ENCODE data around the gene DLG2.

Gene DLG2

DNA sequence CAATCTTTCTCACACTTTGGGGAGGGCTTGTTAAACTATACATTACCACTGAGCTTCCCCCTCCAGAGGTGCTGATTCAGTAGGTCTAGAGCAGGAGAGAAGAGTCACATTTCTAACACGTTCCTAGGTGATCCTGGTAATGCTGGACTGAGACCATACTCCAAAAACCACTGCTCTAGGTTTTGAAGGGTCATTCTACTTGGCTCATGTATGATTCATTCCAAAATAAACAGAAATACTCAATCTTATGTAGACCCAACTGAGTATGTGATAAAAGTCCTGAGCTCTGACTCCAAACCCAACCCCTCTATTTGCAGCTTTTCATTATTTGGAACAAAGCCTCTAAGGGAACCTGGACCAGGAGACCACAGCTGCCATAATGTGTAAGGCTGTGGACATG is 1558.1 kb downstream of the DLG2 start:
- Histone ChIP-seq H3K4me3 (no peak overlapping the region), H3K27ac (no peak overlapping the region)

DNA sequence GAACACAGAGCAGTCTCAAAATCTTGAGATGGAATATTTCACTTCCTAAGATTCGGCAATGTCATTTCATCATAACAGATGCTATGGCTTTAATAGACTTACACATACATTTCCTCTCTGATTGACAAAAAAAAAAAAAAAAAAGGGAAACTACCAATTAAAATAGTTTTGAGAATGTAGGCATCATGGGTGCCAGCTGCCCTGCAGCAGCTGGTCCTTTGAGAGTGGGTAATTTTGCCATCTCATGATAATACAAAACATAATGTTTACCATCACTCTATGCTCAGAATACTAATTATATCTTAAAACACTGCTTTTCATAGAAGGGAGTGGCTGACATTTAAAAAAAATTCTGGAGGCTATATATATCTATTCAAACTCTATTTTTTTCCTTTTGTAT is 1565.4 kb downstream of the DLG2 start:
- H3K27ac ChIP-seq = no peak overlapping the region
- H3K4me3 ChIP-seq = no peak overlapping the region

DNA sequence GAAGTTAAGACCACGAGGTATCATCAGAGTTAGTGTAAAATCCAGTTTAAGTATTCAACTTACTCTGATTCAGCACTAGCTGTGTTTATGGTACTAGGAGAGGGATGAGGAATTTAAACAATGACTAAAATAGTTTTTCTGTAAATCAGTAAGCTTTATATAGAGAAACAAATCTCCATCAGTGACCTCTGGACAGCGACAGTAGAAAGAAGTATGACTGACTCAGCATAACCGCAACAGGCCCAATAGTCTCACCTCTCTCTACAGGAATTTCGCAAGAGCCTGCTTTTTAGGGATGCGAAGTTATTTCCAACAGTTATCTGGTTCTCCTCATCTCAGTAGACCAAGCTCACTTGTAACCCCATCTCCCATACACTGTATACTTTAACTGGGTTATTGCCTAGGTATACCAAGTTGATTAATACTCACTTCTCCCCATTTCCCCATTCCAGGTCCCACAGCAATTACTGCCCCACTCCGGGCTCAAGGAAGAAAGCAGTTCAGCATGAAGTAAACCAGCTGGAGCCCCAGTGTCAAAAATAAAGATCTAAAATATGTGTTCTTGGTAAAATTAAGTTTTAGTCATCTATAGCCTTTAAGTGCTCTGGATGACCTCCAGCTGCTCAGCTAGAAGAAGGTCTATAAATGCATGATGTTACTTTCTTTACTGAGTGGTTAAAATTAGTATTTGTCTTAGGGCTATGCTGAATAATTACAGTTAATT is 1570.3 kb downstream of the DLG2 start:
- H3K4me3 ChIP-seq = no peak overlapping the region
- H3K27ac ChIP-seq = no peak overlapping the region

DNA sequence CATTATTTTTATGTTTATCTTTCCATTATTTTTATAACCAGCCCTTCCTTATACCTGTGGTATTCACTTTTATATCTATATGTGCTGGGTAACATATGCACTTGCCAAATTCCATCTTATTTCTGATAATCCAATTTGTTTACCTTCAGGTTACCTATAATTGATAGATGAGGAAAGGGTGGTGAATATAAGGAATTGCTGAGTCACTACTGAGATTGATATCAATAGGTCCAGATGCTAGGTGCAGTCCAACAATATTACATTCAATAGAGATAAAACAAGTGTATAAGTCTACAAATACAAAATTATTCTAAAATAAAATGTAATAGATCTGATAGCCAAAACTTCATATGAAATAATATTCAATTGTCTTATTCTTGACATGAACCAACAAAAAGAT is 1582.0 kb downstream of the DLG2 start:
- H3K4me3 ChIP-seq = no peak overlapping the region
- H3K27ac ChIP-seq = no peak overlapping the region

DNA sequence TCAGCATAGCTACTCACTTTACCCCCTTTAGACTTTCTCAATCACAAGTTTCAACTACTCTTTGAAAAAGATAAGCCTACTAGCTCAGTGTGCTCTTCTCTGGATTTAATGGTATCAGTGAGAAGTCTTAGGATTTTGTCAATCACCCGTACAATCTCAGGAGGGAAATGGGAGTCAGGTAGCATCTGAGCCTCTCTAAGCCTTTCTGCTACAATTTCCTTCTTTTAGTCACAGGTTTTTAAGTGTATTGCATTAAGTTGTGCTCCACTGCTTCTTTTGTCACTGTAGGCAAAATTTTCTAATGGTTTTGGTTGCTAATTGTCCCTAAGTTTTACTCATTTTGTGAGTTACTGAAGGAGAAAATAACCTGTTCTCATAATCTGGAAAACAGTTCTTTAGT is 1582.4 kb downstream of the DLG2 start:
- Histone ChIP-seq H3K27ac (no peak overlapping the region), H3K4me3 (no peak overlapping the region)

DNA sequence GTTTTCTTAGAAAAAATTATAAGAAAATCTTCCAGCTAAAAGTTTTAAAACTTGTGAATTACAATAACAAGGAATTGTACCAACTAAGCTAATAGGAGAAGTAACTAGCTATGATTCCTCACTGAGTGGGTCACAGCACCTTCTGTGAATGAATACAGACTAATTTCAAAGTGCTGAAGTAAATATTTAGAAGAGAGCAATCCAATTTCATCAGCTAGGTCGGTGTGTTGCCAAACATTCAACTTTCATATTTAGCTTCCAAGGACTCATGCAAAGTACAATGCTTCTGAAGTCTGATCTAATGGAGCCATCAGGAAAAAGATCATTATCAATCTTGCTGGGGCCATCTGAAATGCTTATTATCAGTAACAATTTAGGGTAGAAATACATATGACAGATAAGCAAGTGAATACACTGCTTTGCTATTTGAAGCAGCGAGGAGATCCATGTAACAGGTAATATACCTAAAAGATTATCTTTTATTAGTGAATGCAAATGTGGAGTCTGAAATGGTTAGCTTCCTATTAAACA is 1590.4 kb downstream of the DLG2 start:
- Histone ChIP-seq H3K27ac (no peak overlapping the region), H3K4me3 (no peak overlapping the region)

DNA sequence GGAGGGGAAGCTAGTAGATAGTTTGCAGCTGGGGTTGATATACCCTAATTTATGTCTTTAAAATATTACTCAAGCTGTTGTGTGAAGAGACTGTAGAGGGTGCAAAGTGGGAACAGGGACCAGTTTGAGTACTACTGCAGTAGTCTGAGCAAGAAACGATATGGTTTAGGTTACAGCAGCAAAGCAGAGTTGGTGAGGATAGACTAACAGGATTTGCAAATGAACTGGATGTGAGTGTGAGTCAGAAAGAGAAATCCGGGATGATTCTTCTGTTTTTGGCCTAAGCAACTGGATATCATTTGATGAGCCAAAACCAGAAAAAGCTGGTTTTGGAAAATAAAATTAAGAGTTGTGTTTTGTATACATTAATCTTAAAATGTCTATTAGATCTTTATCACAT is 1591.5 kb downstream of the DLG2 start:
- no peak overlapping the region for H3K4me3 ChIP-seq
- H3K27ac ChIP-seq = no peak overlapping the region

DNA sequence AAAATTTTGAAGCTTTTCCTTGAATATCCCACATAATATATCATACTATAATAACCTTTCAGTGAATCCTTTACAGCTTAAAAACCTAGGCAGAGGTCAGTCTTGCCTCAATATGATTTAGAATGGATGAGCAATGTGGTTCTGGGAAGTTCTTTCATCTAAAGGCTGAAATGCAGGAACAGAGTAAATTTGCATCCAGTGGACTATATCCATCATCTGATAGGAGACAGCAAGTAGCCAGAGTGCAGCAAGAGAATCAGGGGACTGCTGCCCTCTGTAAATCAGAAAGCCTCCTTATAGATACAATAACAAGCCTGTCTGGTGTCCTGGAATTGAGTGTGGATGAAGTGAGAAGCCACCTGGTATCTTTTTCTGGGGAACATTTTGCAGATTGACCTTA is 1592.7 kb downstream of the DLG2 start:
- H3K27ac ChIP-seq = no peak overlapping the region
- H3K4me3 ChIP-seq = no peak overlapping the region

DNA sequence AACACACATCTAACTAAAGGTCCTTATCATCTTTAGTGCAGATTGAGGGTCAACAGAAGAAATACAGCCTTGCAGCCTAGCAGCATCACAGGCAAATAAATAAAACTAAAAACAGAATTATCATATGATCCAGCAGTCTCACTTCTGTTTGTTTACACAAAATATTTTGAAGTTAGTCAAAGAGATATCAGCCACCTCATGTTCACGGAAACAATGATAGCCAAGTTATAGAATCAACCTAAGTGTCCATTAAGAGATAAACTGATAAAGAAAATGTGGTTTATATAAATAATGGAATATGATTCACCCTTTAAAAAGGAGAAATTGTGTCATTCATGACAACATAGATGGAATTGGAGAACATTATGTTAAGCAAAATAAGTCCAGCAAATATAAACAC is 1602.9 kb downstream of the DLG2 start:
- Histone ChIP-seq H3K27ac (no peak overlapping the region), H3K4me3 (no peak overlapping the region)

DNA sequence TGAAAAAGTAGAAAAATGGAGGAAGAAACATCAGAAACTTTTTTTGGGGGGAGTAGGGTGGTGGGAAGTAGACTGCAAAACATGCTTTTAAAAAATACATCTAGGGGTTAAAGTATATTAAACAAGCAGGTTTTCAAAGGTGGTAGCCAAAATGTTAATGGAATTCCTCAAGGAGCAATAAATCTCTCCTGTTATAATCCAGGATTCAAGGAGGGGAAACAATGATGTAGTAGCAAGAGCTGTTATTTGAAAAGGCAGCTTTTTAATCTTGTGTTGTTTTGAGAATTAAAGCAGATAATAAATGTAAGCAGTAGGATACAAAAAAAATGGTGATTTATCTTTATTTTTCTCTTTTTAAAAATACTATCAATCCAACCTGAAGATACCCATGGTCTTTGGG is 1604.4 kb downstream of the DLG2 start:
- no peak overlapping the region for H3K27ac ChIP-seq
- no peak overlapping the region for H3K4me3 ChIP-seq

DNA sequence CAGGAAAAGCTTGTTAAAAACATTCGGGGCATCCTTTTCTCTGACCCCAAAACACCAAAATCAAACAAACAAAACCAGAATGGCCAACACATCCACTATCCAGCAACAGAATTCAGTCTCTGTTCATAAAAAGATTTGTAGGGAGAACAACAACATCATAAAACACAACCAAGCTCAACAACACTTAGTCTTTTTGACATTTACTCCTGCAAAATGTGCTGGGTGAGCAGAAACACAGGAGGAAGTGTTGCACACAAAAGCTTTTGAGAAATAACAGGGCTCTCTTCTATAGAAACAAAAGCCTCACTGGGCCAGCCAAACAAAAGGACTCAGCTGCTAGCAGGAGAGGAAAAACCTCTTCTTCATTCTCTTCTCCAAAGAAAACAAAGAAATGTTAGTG is 1604.9 kb downstream of the DLG2 start:
- H3K4me3 ChIP-seq = no peak overlapping the region
- no peak overlapping the region for H3K27ac ChIP-seq

DNA sequence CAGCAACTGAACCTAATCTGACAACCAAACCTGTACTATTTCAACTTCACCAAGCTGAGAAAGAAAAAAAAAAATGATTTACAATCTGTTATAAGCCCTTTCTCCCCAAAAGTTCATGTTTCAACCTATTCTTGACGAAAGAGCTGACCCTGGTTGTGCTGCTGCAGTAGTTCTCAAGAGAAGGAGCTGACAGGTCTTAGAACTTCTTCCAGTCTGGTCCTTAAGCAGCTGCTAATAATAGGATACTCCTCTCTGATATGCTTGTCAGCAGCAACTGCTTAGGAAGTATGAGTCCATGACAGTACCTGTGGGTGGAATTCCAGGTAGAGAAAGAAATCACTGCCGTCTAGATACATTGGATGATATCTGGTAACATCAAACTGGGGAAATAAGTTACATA is 1605.9 kb downstream of the DLG2 start:
- H3K4me3 ChIP-seq = no peak overlapping the region

DNA sequence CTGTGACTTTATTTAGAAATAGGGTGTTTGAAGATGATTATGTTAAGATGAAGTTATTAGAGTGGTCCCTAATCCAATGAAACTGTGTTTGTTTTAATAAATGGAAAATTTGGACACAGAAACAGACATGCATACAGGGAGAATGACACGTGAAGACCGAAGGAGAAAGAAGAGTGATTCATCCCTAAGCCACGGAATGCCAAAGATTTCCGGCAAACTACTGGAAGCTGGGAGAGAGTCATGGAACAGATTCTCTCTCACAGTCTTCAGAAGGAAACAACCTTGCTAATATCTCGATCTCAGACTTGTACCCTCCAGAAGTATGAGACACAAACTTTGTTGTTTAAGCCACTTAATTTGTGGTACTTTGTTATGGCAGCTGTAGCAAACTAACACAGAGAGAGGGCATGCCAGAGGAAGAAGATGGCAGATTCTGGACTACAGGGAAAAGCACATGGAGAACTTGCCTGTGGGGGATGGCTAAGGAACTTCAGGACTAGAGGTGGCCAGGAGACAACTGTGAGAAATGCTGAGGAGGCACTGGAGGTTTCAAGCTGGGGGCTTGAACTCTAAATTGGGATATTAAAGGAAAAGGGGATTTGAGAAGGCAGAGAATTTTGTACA is 1607.5 kb downstream of the DLG2 start:
- Histone ChIP-seq H3K27ac (peak overlapping the region in 1 of 21 experiments; percentile 21), H3K4me3 (no peak overlapping the region)

More for the DNA sequence above, 1605.9 kb downstream of the DLG2 start:
- no peak overlapping the region for H3K27ac ChIP-seq

DNA sequence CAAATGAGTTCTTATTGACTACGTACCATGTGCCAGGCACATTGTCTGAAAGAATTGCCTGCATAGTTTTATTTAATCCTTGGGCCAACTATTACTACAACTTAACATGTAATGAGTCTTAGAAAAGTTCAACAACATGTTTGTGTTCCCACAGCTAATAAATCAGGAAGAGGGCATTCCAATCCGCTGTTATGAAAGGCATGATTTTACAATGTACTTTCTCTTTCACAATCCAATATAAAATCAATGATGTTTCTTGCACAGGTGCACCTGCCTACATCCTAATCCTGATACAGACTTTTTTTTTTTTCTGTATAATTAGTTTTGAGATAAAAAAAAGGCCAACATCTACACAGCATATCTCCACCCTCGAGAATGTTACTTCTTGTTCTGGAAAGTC is 1612.6 kb downstream of the DLG2 start:
- Histone ChIP-seq H3K4me3 (no peak overlapping the region), H3K27ac (no peak overlapping the region)

DNA sequence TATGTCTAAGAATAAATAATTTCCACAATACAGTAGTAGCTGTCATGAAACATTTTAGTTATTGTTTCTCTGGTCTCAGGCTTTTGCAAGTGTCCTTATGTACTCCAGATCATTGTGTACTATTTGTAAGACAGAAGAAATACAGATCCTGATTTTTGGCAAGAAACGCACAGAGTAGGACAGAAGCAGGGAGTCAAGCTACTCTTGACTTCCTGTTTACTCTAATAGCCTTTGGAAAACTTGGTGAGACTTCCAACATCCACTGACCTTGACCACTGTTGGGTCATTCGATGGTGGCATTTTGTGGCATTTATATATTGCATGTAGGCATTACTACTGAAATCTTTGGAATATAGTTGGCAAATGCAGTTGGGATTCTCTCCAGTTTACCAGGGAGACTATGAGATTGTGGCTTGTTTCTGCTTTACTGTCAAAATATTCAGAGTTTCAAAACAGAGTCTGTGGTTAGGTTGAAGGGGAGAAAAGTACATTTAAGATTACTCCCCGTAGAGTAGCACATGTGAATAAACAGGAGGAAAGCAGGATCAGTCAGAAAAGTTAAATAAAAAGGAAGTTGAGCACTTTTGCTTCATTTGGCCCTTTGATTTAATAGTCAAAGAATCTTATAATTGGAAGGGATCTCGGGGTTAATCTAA is 1614.8 kb downstream of the DLG2 start:
- H3K27ac ChIP-seq = no peak overlapping the region
- no peak overlapping the region for H3K4me3 ChIP-seq

DNA sequence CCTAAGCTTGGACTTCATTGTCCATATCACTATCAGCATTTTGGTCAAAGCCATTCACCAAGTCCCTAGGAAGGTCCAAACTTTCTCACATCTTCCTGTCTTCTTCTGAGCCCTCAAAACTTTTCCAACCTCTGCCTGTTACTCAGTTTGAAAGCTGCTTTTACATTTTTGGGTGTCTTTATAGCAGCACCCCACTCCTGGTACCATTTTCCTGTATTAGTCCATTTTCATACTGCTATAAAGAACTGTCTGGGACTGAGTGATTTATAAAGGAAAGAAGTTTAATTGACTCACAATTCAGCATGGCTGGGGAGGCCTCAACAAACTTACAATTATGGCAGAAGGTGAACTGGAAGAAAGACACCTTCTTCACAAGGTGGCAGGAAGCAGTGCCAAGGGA is 1624.0 kb downstream of the DLG2 start:
- Histone ChIP-seq H3K27ac (no peak overlapping the region), H3K4me3 (no peak overlapping the region)

DNA sequence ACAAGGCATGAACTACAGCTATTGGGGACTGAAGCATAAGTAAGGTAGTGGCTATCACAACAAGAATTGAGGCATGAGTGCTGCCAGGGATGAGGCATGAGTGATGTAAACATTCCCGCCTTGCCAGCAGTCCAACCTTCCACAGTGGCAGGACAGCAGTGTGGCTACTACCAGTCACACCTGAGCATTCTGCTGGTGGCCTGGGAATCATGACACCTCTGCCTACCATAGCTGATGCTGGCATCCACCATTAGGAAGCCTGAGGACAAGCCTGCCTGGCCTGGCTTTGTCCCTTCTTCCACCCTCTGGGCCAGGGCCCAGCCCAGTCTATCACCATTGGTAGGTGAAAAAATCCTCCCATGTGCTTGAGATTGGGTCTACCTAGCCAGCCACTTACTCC is 1628.2 kb downstream of the DLG2 start:
- Histone ChIP-seq H3K4me3 (no peak overlapping the region), H3K27ac (no peak overlapping the region)

DNA sequence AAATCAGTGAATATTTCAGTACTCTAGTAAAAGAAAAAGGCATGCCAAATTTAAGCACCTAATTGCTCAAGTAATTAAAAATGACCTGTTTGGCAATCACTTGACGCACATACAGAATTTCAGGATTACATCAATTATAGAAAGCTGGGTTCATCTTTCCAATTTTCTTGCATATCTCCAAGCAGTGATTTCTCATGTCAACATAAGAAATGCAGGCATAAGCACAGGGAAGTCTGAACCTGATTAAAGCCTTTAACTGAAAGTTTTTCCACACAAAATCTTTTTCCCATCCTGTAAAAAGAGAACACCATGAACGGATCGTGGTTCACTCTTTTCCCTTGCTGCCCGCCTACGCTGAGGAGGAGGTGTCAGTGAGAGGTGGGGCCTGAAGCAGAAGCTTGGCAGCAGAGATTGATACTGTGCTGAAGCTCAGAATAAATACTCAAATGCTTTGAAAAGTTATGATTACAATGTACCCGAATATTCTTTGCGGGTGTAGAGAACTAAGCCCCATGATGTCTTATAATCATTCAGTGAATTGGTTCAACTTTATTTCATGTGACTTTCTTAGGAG is 1636.9 kb downstream of the DLG2 start:
- no peak overlapping the region for H3K27ac ChIP-seq
- H3K4me3 ChIP-seq = no peak overlapping the region

DNA sequence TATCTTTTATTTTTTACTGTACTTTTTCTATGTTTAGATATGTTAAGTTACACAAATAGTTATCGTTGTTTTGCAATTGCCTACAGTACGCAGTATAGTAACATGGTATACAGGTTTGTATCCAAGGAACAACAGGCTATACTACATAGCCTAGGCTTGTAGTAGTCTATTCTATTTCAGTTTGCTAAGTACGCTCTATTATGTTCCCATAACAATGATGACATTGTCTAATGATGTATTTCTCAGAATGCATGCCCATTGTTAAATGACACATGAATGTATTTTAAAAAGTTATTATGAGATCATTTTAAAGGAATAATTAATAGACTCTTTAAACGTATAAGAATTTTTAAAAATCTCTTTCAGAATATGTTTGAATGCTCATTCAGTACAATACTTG is 1644.3 kb downstream of the DLG2 start:
- no peak overlapping the region for H3K27ac ChIP-seq
- no peak overlapping the region for H3K4me3 ChIP-seq

DNA sequence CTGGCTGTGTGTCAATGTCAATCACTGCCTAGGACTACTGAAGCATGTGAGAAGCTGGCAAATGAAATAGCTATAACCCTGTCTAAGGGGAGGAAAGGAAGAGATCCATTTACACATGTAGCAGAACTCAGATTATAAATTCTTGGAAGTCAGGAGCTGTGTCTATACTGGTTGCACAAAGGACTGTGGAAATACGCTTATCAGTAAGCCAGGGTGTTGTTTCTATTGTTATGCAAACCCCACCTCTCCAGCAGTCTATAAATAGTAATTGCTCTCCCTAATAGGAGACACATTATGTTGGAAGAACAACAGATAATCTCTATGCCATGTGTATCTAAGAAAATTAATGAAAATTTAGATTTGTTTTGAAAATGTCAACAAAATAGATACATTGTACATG is 1647.6 kb downstream of the DLG2 start:
- Histone ChIP-seq H3K27ac (no peak overlapping the region), H3K4me3 (no peak overlapping the region)

DNA sequence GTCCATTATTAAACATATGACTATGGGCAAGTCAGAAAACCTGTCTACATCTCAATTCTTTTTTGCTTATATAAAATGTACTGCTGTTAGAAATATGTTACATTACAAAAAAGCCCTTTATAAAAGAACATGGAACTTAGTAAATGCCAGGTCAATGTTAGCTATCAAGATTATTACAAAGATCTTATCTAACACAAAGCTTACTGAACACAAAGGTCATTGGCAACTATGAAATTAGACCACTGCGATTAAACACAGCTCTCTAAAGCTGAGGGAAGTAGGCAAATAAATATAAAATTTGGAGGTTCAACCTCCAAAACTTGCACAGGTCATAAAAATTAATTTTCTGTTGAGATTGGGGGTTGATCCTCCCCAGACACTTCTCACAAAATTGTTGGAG is 1648.2 kb downstream of the DLG2 start:
- H3K27ac ChIP-seq = no peak overlapping the region
- no peak overlapping the region for H3K4me3 ChIP-seq

All from skin epidermis (tissue), 12 donors.